ENCODE results near the gene TOX2. TPM values are rescaled to one million over a fixed set of nuclear protein-coding genes. Genes with fewer than 3 reads are reported as not detected.
A peak's percentile ranks its signal among the peaks of the same experiment; 100 is the strongest.

TOX2 gene
- total RNA-seq, 1 donor from 2014 or later = 24.3 TPM

DNA sequence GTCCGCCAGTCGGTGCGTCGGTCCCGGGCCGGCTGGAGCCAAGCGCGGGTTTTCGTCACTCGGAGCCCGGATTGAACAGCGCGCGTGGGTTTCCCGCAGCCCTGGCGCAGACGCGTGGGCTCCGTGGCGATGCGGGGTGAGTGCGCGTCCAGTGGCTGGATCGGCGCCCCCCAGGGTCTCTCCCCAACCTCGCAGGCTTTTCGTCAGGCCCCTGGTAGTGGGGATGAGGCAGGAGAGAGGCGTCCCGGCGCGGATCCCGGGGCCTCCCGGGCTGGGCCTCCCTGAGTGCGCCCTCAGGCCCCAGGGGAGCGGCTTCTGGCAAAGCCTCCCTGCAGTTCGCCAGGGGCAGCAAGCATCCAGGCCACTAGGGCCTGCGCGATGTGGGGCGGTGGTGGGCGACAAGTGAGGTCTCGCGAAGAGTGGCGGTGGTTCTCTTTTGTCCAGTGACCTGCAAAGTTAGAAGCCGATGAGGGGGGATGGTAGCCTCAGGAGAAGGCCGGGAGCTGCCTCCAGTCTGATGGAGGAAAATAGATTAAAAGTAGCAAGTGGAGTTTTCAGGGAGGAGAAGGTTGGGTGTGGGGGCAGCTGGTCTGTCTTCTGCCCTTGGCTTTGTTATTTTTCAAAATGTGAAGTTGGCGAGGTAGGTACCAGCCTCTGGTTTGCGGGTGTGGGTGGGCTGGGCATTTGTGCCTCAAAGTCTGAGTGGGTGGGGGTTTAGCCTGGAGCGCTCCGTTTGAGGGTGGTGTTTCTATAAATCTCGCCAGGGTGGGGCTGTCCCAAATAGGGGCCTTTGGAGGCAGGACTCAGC, 1.6 kb downstream of the TOX2 start:
- DNase-seq = no peak
- ATAC-seq = peak; percentile 3

DNA sequence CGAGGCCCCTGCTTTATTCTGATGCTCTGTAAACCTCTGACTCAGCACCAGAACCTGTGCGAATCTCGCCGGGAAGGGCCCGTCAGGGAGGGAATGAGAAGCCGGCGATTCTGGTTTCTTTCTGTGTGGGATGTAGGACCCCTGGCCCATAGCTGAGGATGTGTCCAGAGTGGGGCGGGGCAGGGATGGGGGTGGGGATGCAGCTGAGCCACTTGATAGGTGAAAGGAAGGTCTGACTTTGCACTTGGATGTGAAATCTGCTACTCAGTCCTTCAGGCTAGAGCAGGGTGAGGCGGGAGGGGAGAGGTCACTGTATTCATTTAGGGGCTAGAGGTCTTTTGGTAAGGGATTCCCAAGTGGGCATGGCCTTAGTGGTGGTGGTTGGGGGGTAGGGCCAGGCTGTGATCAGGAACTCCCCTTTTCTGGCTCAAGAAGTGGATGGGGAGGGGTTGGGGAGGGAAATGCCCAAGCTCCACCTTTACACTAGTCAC, 2.3 kb downstream of the TOX2 start:
- intact Hi-C loops (cut with DNase I) = no loop called here
- no peak for TF ChIP-seq CTCF (IDR thresholded peaks at IDR 0.05)
- H3K4me1 ChIP-seq = peaks cover 3% of the 10 kb centered on the region
- no peaks in the 10 kb centered on the region for H3K36me3 ChIP-seq
- H3K27ac ChIP-seq = no peak overlapping the region
- peaks cover 30% of the 10 kb centered on the region for H3K27me3 ChIP-seq
- peak overlapping the region; percentile 57 for H3K4me3 ChIP-seq
- no peaks in the 10 kb centered on the region for H3K9me3 ChIP-seq
- peak; percentile 51 for DNase-seq
- no peak for ATAC-seq

More for the DNA sequence above, 1.6 kb downstream of the TOX2 start:
- intact Hi-C loops (cut with DNase I) = no loop called here
- Histone ChIP-seq H3K27ac (peak overlapping the region; percentile 58), H3K36me3 (no peaks in the 10 kb centered on the region), H3K4me3 (peak overlapping the region; percentile 57), H3K4me1 (peaks cover 3% of the 10 kb centered on the region), H3K27me3 (peaks cover 30% of the 10 kb centered on the region), H3K9me3 (no peaks in the 10 kb centered on the region)
- TF ChIP-seq CTCF (IDR thresholded peaks at IDR 0.05) = no peak

GRCh38 chr20:43917380-43917779, 2.7 kb downstream of the TOX2 start:
- no peak for TF ChIP-seq CTCF (IDR thresholded peaks at IDR 0.05)
- ATAC-seq (no peak), DNase-seq (peak; percentile 46)
- Histone ChIP-seq H3K9me3 (no peaks in the 10 kb centered on the region), H3K36me3 (no peaks in the 10 kb centered on the region), H3K4me1 (peaks cover 3% of the 10 kb centered on the region), H3K4me3 (no peak overlapping the region), H3K27me3 (peaks cover 34% of the 10 kb centered on the region), H3K27ac (no peak overlapping the region)
- intact Hi-C loops (cut with DNase I) = no loop called here

GRCh38 chr20:43919686-43920403, 5.2 kb downstream of the TOX2 start:
- no peak for TF ChIP-seq CTCF (IDR thresholded peaks at IDR 0.05)
- no peaks in the 10 kb centered on the region for H3K9me3 ChIP-seq
- H3K4me1 ChIP-seq = peaks cover 3% of the 10 kb centered on the region
- H3K27me3 ChIP-seq = peaks cover 28% of the 10 kb centered on the region
- intact Hi-C loops (cut with DNase I) = no loop called here
- peak; percentile 5 for DNase-seq
- ATAC-seq = no peak
- H3K27ac ChIP-seq = no peak overlapping the region
- no peaks in the 10 kb centered on the region for H3K36me3 ChIP-seq
- H3K4me3 ChIP-seq = no peak overlapping the region

DNA sequence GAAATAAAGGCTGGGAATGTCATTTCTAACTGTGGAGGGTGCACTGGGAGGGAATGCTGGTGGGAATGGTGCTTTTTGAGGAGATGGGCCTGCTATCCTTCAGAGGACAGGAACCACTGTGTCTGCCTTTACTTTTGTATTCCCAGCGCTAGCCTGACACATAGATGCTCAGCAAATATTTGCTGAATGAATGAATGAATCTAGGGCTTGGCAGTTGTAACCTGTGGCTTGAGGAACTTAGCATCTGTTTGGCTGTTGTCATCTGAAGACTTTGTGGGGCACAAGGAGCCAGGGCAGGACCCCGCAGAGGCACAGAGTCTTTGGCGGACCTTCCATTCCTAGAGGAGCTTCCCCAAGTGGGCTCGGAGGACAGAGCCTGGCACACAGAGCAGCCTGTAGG, 6.1 kb downstream of the TOX2 start:
- H3K36me3 ChIP-seq = no peaks in the 10 kb centered on the region
- H3K4me3 ChIP-seq = no peak overlapping the region
- DNase-seq = peak; percentile 44
- peaks cover 8% of the 10 kb centered on the region for H3K4me1 ChIP-seq
- no peak for TF ChIP-seq CTCF (IDR thresholded peaks at IDR 0.05)
- intact Hi-C loops (cut with DNase I) = no loop called here
- no peak overlapping the region for H3K27ac ChIP-seq
- peaks cover 19% of the 10 kb centered on the region for H3K27me3 ChIP-seq
- no peak for ATAC-seq
- H3K9me3 ChIP-seq = no peaks in the 10 kb centered on the region

Measured in upper lobe of right lung (tissue), 1 donor.